Adrenal gland (tissue), 12 donors: ENCODE results near the gene RIMKLA. TPM values are rescaled to one million over a fixed set of nuclear protein-coding genes. Genes with fewer than 3 reads are reported as not detected.

Source experiments
- DNase-seq, 7 donors: peaks; one replicate each; pipeline ENCODE4 v3.0.0-alpha.2; 2019 to 2020
- H3K27ac ChIP-seq, 5 donors: fragments of 200-600 bp; sonication (generic) in 4 of 5; 1 replicate in 3 of 5; 2 replicates in 2 of 5; pipeline versions ENCODE4 v1.5.1 to v1.8.0; 2016 to 2020; ENCODE audit warnings: mild to moderate bottlenecking in 1 of 5
- H3K27me3 ChIP-seq: fragments of 200-600 bp; 2 replicates; pipeline ENCODE4 v1.8.0; 2021
- H3K36me3 ChIP-seq, 2 donors: fragments of 200-600 bp; replicated peaks in 1 of 2; 1 replicate in 1 of 2; 2 replicates in 1 of 2; pipeline versions ENCODE4 v1.5.1 to v1.8.0; 2018 to 2022
- H3K4me1 ChIP-seq, 2 donors: fragments of 200-600 bp; replicated peaks in 1 of 2; 1 replicate in 1 of 2; 2 replicates in 1 of 2; pipeline versions ENCODE4 v1.5.1 to v1.8.0; 2018 to 2021
- H3K4me3 ChIP-seq, 4 donors: fragments of 200-600 bp; sonication (generic) in 3 of 4; one replicate each; pipeline ENCODE4 v1.5.1; 2016 to 2018
- H3K9me3 ChIP-seq, 3 donors: fragments of 200-600 bp; sonication (generic) in 1 of 3; replicated peaks in 1 of 3; 1 replicate in 2 of 3; 2 replicates in 1 of 3; pipeline versions ENCODE4 v1.5.1 to v1.8.0; 2016 to 2021
- CTCF ChIP-seq, 6 experiments: fragments of 450-650 bp in 4 of 6; fragments of 200-600 bp in 2 of 6; sonication (generic) in 1 of 6; IDR thresholded peaks; 1 replicate in 5 of 6; 2 replicates in 1 of 6; pipeline versions ENCODE4 v1.5.1 to v1.8.0; 2016 to 2021; ENCODE audit warnings: antibody characterized with exemption in 6 of 6, mild to moderate bottlenecking in 2 of 6, moderate library complexity in 1 of 6
- POLR2A ChIP-seq, 2 donors: fragments of 450-650 bp; IDR thresholded peaks; one replicate each; pipeline ENCODE4 v1.6.1; 2017; ENCODE audit warnings: antibody characterized with exemption in 2 of 2, mild to moderate bottlenecking in 2 of 2, moderate library complexity in 1 of 2
- WGBS, 4 donors: extraction: QIAGEN DNeasy Blood & Tissue Kit in 2 of 4; methylation state at CpG; one replicate each; pipeline versions ENCODE4 v1.1.5 to v1.1.7; 2013 to 2017; 5-methylcytosine and 5-hydroxymethylcytosine counted together
- intact Hi-C, 2 donors: fragments of 100-400 bp; cut with DNase I; formaldehyde crosslinking; loops; one replicate each; pipeline versions ENCODE4 v1.14.1 to v1.15.0; 2022 to 2023
- polyA plus RNA-seq, 3 donors: library from polyadenylated mRNA; stranded (reverse); fragments of 200-250 nt in 2 of 3; fragments of 350-450 nt in 1 of 3; fragmentation: Illumina TruSeq in 1 of 3; extraction: RNeasy Lipid Tissue Mini Kit (QIAGEN cat#74804) in 1 of 3; gene quantifications; one replicate each; pipeline ENCODE4 v1.2.3, GENCODE V29; 2013 to 2014
- total RNA-seq, 9 donors: library from RNA; depleted of rRNA in 4 of 9; stranded (reverse); fragments of >200 nt in 4 of 9; fragments of 120-200 nt in 1 of 9; fragmentation: NEBNext Ultra II Directional in 1 of 9; extraction: Animal tissue kit (Norgen Biotek cat#: 25700) in 1 of 9; gene quantifications; one replicate each; pipeline versions ENCODE4 v1.1.0 to v1.2.4, GENCODE V29; 2013 to 2023
- donor health status: healthy with polysubstance abuse.
- donor health status: Bipolar disorder and iron deficiency.
- donor health status: DM: yes; HTN: yes; CAD: no.
- donor health status: DM: no; HTN: no; CAD: no.
- donor health status: DM: no; HTN: no; CAD: no.
- donor health status: DM: yes; HTN: yes; CAD: no.

RIMKLA gene
- total and polyA plus RNA-seq, 12 donors = 0.07 to 4.0 (median 0.35) TPM

- no peak for DNase-seq
- Histone ChIP-seq H3K27ac (no peak overlapping the region), H3K4me1 (no peaks in the 10 kb centered on the region), H3K4me3 (no peak overlapping the region), H3K9me3 (no peaks in the 10 kb centered on the region), H3K27me3 (no peaks in the 10 kb centered on the region), H3K36me3 (no peaks in the 10 kb centered on the region)
- 26 to 48% (median 37%) methylated on average over 2 of the region's 2 CpGs for WGBS, 4 donors
- no peak for TF ChIP-seq CTCF (IDR thresholded peaks at IDR 0.05)
- TF ChIP-seq POLR2A (IDR thresholded peaks at IDR 0.05) = no peak
- intact Hi-C loops = no loop called here
These were observed 59.3 kb downstream of the RIMKLA start for GRCh38 chr1:42439940-42440339.

GRCh38 chr1:42442662-42443061 is 62.1 kb downstream of the RIMKLA start:
- no peak for TF ChIP-seq CTCF (IDR thresholded peaks at IDR 0.05)
- no peak for TF ChIP-seq POLR2A (IDR thresholded peaks at IDR 0.05)
- Histone ChIP-seq H3K4me3 (no peak overlapping the region), H3K27me3 (no peaks in the 10 kb centered on the region), H3K36me3 (no peaks in the 10 kb centered on the region), H3K27ac (no peak overlapping the region), H3K9me3 (no peaks in the 10 kb centered on the region), H3K4me1 (no peaks in the 10 kb centered on the region)
- intact Hi-C loops = no loop called here
- no peak for DNase-seq
- WGBS, 4 donors = 39 to 52% (median 42%) methylated on average over 2 of the region's 2 CpGs

- TF ChIP-seq CTCF (IDR thresholded peaks at IDR 0.05) = no peak
- TF ChIP-seq POLR2A (IDR thresholded peaks at IDR 0.05) = no peak
- H3K4me1 ChIP-seq = no peaks in the 10 kb centered on the region
- no peaks in the 10 kb centered on the region for H3K27me3 ChIP-seq
- intact Hi-C loops = no loop called here
- no peaks in the 10 kb centered on the region for H3K36me3 ChIP-seq
- no peak overlapping the region for H3K4me3 ChIP-seq
- no peak overlapping the region for H3K27ac ChIP-seq
- no peaks in the 10 kb centered on the region for H3K9me3 ChIP-seq
- no peak for DNase-seq
These were observed 68.7 kb downstream of the RIMKLA start for GRCh38 chr1:42449256-42449655.

- 86 to 100% (median 88%) methylated on average over 1 of the region's 1 CpG for WGBS, 4 donors
- DNase-seq = no peak
- TF ChIP-seq POLR2A (IDR thresholded peaks at IDR 0.05) (no peak), CTCF (IDR thresholded peaks at IDR 0.05) (no peak)
- Histone ChIP-seq H3K27ac (no peak overlapping the region), H3K36me3 (no peaks in the 10 kb centered on the region), H3K9me3 (no peaks in the 10 kb centered on the region), H3K27me3 (no peaks in the 10 kb centered on the region), H3K4me1 (no peaks in the 10 kb centered on the region), H3K4me3 (no peak overlapping the region)
- intact Hi-C loops = no loop called here
These were observed 69.5 kb downstream of the RIMKLA start for GRCh38 chr1:42450061-42450460.
